Ramos (cell line): Measurements from ENCODE around the gene CSRP1.
"Not testable (repeated sequence)": the region's sequence is repeated elsewhere in the genome, so short reads cannot be mapped to it uniquely, and the experiment has no call there.

Source experiments
- in situ Hi-C: fragments of 300-500 bp; cut with MboI; formaldehyde crosslinking; loops from one replicate; pipeline ENCODE4 v1.14.3; 2022; ENCODE audit warnings: low sequenced_read_pairs; ENCODE audit not compliant: unreplicated experiment

Gene CSRP1

DNA sequence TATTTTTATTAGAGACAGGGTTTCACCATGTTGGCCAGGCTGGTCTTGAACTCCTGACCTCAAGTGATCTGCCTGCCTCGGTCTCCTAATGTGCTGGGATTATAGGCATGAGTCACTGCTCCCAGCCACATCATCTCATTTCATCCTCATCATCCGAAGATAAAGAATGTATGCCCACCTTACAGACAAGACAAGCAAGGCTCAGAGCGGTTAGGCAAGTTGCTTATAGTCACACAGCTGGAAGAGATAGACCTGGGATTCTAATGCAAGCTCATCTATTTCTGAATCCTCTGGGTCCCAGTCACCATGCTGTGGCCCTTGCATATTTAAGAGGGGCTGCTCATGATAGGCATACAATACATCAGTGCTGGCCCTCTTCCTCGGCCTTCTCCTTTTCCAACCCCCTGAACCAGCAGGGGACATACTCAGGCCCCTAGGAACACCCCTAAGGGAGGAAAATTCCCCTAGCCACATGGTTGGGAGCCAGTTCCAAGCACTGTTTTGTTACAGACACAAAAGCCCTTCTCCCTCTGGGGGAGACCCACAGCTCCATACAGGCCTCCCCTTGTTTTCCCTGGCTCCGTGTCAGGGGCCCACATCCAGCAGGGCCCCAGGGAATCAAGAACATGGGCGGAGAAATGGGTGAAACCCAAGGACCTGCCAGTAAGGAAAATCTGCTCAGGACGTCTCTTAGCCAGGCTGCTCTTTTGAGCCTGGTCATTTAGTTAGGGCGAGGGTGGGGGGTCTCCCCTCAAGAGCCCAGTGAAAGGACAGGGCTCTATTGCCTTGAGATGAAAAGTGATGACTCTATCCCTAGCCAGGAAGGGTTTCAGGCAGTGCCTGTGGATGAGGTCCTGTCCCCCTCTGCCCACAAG is 6.9 kb downstream of the CSRP1 start:
- in situ Hi-C loops, result no loop called here

DNA sequence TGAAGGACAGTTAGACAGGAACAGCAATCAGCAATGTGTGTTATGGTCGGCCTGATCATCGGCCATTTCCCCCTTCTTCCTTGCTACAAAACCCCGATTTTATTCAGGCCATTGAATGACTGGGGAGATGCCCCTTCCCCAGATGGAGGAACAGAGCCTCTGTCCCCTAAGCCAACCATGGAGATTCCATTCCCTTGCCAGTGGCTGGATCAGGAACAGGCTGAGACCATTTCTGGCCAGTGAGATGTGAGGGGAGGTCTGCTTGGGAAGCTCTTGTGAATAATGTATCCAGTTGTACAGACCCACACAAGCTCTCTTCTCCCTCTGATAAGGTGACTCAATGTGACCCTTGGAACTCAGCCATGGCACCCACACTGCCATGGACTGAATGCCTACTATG is 7.7 kb downstream of the CSRP1 start:
- in situ Hi-C loops, result no loop called here

GRCh38 chr1:201498621-201499020 is 8.3 kb downstream of the CSRP1 start:
- in situ Hi-C loops, result no loop called here

DNA sequence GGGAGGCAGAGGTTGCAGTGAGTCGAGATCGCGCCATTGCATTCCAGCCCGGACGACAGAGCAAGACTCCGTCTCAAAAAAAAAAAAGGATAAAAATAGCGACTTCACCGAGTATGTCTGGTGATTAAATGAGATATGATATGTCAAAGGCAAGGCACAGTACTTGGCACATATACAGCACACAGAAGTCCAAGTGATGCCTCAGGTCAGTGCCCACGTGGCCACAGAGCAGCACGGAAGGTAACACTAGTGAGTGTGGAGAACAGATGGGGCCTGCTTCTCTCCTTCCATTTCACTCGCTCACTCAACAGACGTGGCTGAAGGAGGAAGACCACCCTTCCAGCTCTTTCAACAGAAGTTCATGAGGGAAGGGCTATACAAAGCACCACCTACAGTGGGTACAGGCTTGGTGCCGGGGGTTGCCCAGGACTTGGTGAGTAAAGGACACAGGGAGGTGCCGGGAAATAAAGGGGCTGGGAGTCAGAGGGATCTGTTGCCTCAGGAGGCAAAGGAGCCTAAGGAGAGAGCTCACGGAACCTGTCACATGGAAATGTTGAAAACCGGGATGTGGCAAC is 8.9 kb downstream of the CSRP1 start:
- in situ Hi-C loops, result no loop called here

- in situ Hi-C loops, result no loop called here
Measured at GRCh38 chr1:201496296-201496690, 10.6 kb downstream of the CSRP1 start.

DNA sequence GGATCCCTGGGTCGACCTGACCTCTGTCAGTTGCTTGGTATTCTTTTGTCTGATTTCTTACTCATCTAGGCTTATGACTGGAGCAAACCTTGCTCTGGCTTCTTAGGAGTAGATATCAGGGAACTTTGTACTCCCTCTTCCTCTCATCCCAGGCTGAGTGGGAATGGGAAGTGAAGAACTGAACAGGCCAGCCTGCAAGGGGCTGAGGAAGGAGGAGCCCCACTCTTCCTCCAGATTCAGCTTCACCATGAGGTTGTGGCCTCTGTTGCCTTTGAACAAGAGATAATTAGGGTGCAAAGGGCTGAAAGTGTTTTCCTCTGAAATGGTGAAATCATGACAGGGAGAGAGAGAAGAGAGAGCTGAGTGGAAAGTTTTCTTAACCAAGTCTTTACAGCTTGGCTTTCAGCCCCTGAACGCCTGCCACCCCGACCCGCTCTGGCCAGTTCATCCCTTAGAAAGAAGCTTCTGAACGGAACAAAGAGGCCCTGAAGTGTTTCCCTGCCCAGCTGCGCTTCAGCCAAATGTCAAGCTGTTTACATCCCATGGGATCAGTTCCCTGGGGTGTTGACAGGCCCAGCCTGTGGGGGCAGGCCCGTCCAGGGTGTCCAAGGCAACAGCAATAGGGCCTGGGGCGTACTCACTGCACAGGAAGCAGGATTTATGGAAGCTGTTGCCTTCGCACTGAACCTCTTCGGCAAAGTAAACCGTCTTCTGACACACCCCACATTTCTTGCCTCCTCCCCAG is 11.2 kb downstream of the CSRP1 start:
- in situ Hi-C loops, result no loop called here

DNA sequence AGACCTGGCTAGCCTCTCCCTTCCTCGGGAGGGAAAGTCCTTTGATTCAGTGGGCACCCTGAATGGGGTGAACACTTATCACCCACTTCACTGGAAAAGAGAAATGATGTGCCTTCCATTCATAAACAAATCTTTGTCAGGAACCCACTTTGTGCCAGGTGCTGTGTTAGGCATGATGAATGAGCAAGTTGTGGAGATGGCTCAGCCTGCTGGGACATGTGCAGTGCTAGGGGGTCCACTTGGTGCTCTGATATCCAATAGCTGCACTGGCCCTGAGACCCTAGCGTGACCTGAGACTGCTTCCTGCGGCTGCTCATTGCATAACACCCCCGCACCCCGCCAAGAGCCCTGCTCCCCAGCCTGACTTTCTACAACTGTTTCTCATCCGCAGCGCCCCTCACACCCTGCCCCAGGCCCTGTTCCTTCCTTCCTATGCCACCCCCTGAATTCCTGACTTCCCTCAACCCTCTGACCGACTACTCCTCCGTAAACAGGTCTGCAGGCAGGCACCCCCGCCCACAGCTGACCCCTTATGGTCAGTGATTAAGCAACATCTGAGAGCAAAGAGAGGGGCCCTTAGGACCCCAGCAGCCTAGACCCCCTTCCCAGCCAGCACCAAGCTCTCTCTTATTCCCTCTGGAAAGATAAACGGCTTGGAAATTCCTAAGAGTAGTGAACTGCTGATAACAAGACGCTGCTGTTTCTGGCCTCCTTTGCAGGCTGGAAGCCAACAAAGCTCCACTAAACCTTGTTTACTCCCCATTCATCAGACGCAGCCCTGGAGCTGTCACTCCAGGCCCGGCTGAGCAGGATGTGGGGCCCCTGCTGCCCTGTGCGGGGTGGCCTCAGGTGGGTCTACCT is 12.9 kb downstream of the CSRP1 start:
- in situ Hi-C loops, result no loop called here

DNA sequence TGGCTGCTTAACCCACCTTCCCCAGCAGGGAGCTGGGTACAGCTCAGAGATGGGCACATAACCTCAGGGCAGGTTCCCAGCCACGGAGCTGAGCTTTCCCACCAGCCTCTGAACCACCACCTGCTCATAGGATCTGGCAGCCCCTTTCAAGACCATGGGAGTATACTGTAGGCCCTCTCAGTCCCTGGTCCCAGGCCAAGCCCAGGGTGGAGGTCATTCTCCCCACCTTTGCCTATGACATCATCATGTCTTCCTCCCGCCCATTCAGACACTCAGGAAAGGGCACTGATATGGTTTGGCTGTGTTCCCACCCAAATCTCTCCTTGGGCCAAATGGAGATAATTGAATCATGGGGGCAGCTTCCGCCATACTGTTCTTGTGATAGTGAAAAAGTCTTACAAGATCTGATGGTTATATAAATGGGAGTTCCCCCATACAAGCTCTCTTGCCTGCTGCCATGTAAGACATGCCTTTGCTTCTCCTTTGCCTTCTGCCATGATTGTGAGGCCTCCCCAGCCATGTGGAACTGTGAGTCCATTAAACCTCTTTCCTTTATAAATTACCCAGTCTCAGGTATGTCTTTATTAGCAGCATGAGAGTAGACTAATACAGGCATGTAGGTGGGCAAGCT is 13.8 kb downstream of the CSRP1 start:
- in situ Hi-C loops, result not testable (repeated sequence)

GRCh38 chr1:201491896-201492511 is 14.9 kb downstream of the CSRP1 start:
- in situ Hi-C loops, result no loop called here

DNA sequence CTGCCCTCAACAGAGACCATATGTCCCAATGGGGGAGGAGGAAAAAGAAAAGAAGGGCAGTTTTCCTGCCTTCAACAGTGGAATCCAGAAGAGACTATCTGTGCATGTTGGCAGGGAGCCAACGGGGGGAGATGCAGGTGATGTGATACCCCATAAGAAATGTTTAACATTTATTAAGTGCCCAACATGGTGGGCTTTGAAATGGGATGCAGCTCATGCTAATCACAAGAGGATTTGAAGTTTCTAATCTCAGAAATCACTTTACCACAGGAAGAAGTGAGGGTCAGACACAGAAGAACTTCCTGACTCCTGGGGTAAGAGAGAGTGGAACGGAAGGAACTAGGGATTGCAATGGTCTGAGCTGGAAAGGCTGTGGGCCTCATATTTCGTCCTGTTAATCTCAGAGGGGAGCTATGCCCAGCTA is 16.2 kb downstream of the CSRP1 start:
- in situ Hi-C loops, result no loop called here

DNA sequence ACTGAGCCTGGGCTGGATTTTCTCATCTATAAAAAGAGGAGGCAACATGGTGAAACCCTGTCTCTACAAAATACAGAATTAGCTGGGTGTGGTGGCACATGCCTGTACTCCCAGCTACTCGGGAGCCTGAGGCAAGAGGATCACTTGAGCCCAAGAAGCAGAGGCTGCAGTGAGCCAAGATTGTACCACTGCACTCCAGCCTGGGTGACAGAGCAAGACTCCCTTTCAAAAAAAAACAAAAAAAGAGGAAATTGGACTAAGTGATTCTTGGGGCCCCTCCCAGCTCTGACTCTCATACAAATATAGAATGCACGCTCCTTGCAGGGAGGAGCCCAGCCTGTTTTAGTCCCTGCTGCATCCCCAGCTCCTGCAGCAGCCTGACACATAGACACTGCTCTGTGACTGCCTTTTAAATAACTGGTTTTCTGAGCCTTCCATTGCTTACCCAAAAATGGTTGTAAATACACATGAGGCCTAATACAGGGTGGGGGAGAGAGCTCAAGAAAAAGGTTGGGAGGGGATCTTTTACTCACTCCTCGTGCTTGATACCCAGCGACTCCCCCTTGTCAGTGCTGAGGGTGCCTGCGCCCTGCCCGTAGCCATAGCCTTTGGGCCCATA is 17.2 kb downstream of the CSRP1 start:
- in situ Hi-C loops, result no loop called here

GRCh38 chr1:201488830-201489589 is 17.9 kb downstream of the CSRP1 start:
- in situ Hi-C loops, result no loop called here

DNA sequence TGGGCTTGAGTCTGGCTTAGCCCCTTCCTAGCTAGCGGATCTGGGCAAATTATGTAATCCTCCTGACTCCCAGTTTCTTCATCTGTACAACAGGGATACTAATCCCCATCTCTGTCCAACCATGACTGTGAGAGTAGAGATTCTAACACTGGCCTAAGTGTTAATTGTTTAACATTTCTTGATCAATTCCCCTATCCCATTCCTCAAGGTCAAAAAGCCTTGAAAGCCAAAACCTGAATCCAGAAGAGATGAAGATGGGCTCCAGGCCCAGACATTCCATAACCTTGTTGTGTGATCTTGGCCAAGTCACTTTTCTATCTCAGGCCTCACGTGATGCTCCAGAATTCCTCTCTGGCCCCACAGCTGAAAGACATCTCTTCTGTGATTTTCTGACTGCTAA is 19.2 kb downstream of the CSRP1 start:
- in situ Hi-C loops, result no loop called here

DNA sequence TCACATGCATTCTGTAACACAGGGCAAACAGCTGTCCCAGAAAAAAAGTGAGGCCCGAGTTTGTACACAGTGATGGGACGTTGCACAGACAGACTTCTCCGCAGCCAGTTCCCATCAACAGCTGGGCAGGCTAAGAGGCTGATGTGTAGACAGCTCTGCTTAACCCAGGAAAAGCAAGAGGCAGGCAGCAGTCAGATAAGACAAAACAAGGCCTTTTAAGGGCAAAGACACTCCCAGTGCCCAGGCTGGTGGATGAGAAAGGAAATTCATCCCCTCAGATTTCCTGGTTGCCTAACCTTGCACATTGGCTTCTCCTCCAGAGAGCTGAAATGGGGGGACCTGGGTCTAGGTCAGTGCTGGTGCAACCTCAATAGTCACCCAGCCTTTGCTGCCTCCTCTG is 20.7 kb downstream of the CSRP1 start:
- in situ Hi-C loops, result no loop called here

DNA sequence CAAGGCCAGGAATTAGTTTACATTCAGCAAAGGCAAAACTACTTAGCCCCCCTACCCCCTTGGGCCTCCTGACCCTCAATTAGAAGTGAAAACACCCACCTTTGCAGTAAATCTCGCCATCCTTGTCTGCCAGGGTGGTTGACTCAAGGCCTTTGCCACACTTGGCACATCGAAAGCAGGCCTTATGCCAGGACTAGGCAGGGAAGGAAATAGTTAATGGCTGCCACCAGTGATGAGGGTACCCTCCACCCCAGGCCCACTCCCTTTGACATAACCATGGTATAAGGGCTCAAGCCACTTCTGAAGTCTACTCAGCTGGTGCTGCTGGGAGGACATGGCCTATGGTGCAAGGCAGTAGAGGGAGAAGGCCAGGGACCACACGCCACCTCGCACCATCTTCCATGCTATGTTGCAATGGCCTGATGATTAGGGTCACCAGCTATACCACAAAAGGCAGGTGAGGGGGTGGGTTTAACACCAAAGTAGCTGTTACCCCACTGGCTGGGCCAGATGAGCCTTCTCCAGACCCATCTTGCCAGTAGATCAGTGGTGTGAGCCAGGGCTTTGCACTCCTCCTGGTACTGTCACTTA is 21.6 kb downstream of the CSRP1 start:
- in situ Hi-C loops, result no loop called here

DNA sequence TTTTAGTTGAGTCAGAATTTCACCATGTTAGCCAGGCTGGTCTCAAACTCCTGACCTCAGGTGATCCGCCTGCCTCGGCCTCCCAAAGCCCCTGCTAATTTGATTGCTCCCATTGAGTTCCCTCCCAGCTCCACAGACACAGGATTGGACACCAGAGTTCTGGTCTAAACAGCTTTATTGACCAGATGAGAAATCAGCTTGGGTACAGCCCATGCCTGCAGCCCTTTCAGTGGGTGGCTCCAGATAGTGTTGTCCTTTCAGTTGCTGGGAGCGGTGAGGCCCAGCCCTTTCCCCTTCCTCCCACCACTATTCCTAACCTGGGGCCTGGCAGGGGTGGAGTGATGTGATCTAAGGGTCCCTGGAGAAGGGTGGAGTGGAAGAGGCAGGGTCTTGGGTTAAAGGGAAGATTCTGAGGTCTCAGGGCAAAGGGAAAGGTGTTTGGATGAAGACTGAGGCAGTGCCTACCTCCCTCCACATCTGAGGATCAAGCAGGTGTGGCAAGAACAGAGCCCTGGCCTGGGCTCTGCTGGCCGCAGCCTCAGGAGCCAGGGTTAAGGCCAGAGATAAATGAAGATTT is 23.5 kb downstream of the CSRP1 start:
- in situ Hi-C loops, result loop anchor here (5.0 kb wide), 1 partner anchor 34 kb away; no protein-coding TSS in a partner anchor

GRCh38 chr1:201482755-201483154 is 24.2 kb downstream of the CSRP1 start:
- in situ Hi-C loops, result loop anchor here (5.0 kb wide), 1 partner anchor 35 kb away; no protein-coding TSS in a partner anchor
